GM23338 (cell line): ENCODE measurements around the gene ELMO2. TPM values are rescaled to one million over a fixed set of nuclear protein-coding genes. Genes with fewer than 3 reads are reported as not detected.

Source experiments
- ATAC-seq: fragments of 200-7000 bp; cut with Tn5 transposase; 3 replicates; pipeline ENCODE4 v1.9.1; 2020
- DNase-seq: peaks from one replicate; pipeline ENCODE4 v3.0.0-alpha.2; 2015; ENCODE audit warnings: low spot score
- H2AFZ ChIP-seq: fragments of 200-600 bp; sonication (generic); 2 replicates; pipeline ENCODE4 v1.8.0; 2016; ENCODE audit warnings: antibody characterized with exemption, mild to moderate bottlenecking, moderate library complexity
- H3F3A ChIP-seq: fragments of 200-600 bp; sonication (generic); replicated peaks from 2 replicates; pipeline ENCODE4 v1.8.0; 2017; ENCODE audit warnings: antibody characterized with exemption, mixed run types, low read depth
- H3K27ac ChIP-seq: fragments of 200-600 bp; sonication (generic); 2 replicates; pipeline ENCODE4 v1.6.1; 2016; ENCODE audit warnings: low read depth
- H3K27me3 ChIP-seq: fragments of 200-600 bp; sonication (generic); 2 replicates; pipeline ENCODE4 v1.8.0; 2016; ENCODE audit warnings: mild to moderate bottlenecking, mixed run types, moderate library complexity; ENCODE audit not compliant: insufficient read depth
- H3K36me3 ChIP-seq: fragments of 200-600 bp; sonication (generic); 2 replicates; pipeline ENCODE4 v1.8.0; 2016; ENCODE audit warnings: mild to moderate bottlenecking; ENCODE audit not compliant: insufficient read depth
- H3K4me1 ChIP-seq: fragments of 200-600 bp; sonication (generic); 2 replicates; pipeline ENCODE4 v1.8.0; 2016; ENCODE audit warnings: mild to moderate bottlenecking, moderate library complexity; ENCODE audit not compliant: insufficient read depth
- H3K4me2 ChIP-seq: fragments of 200-600 bp; sonication (generic); 2 replicates; pipeline ENCODE4 v1.7.1; 2017; ENCODE audit warnings: mixed run types
- H3K4me3 ChIP-seq: fragments of 200-600 bp; sonication (generic); 2 replicates; pipeline ENCODE4 v1.6.1; 2016; ENCODE audit warnings: mixed run types
- H3K79me2 ChIP-seq: fragments of 200-600 bp; sonication (generic); replicated peaks from 2 replicates; pipeline ENCODE4 v1.8.0; 2017; ENCODE audit warnings: mild to moderate bottlenecking; ENCODE audit not compliant: insufficient read depth
- H3K9me2 ChIP-seq: fragments of 200-600 bp; sonication (generic); 2 replicates; pipeline ENCODE4 v1.8.0; 2017; ENCODE audit not compliant: insufficient read depth
- H4K20me1 ChIP-seq: fragments of 200-600 bp; sonication (generic); replicated peaks from 2 replicates; pipeline ENCODE4 v1.8.0; 2017; ENCODE audit warnings: mild to moderate bottlenecking; ENCODE audit not compliant: insufficient read depth
- H3K27ac Mint-ChIP-seq: 2 replicates; pipeline ENCODE4 v1.8.0; 2020; ENCODE audit warnings: inconsistent platforms, mild to moderate bottlenecking, moderate library complexity, mixed read lengths
- H3K27me3 Mint-ChIP-seq: 3 replicates; pipeline ENCODE4 v1.8.0; 2022; ENCODE audit warnings: low read depth, mild to moderate bottlenecking, moderate library complexity, mixed read lengths, inconsistent platforms; ENCODE audit not compliant: insufficient read depth, poor library complexity
- H3K36me3 Mint-ChIP-seq: 3 replicates; pipeline ENCODE4 v1.8.0; 2021; ENCODE audit warnings: low read depth, mild to moderate bottlenecking, inconsistent platforms, moderate library complexity, mixed read lengths
- H3K4me1 Mint-ChIP-seq: 3 replicates; pipeline ENCODE4 v1.8.0; 2020; ENCODE audit warnings: mild to moderate bottlenecking, inconsistent platforms, mixed read lengths
- H3K4me3 Mint-ChIP-seq: 3 replicates; pipeline ENCODE4 v1.8.0; 2021; ENCODE audit warnings: moderate library complexity, mild to moderate bottlenecking, inconsistent platforms, mixed read lengths
- H3K9me3 Mint-ChIP-seq: 3 replicates; pipeline ENCODE4 v1.8.0; 2020; ENCODE audit warnings: moderate library complexity, mild to moderate bottlenecking, inconsistent platforms, mixed read lengths
- CREB1 ChIP-seq: fragments of 250-450 bp; sonication (Bioruptor Pico); IDR thresholded peaks from 2 replicates; pipeline ENCODE4 v1.5.0; 2020; ENCODE audit warnings: low read depth, mild to moderate bottlenecking, moderate library complexity
- CTCF ChIP-seq, 2 experiments: fragments of 200-600 bp in 1 of 2; sonication (generic) in 1 of 2; conservative IDR thresholded peaks; 2 replicates each; pipeline versions ENCODE4 v1.5.1 to v1.6.1; 2016 to 2017; ENCODE audit warnings: antibody characterized with exemption in 2 of 2, low read depth in 2 of 2, mild to moderate bottlenecking in 2 of 2, moderate library complexity in 1 of 2
- ETS1 ChIP-seq: IDR thresholded peaks from 2 replicates; pipeline ENCODE4 v1.6.1; 2016; ENCODE audit warnings: antibody characterized with exemption
- EZH2 ChIP-seq: fragments of 200-600 bp; sonication (generic); IDR thresholded peaks from one replicate; pipeline ENCODE4 v1.8.0; 2017; ENCODE audit warnings: antibody characterized with exemption, mild to moderate bottlenecking, low read depth; ENCODE audit not compliant: unreplicated experiment
- EZH2phosphoT487 ChIP-seq: fragments of 200-600 bp; sonication (generic); IDR thresholded peaks from one replicate; pipeline ENCODE4 v1.8.1; 2018; ENCODE audit warnings: antibody characterized with exemption; ENCODE audit not compliant: unreplicated experiment
- JUNB ChIP-seq: IDR thresholded peaks from one replicate; pipeline ENCODE4 v1.6.1; 2016; ENCODE audit warnings: antibody characterized with exemption; ENCODE audit not compliant: unreplicated experiment
- NANOG ChIP-seq: IDR thresholded peaks from 2 replicates; pipeline ENCODE4 v1.6.1; 2016; ENCODE audit warnings: antibody characterized with exemption, borderline replicate concordance
- POLR2AphosphoS5 ChIP-seq: IDR thresholded peaks from 2 replicates; pipeline ENCODE4 v1.6.1; 2016; ENCODE audit warnings: antibody characterized with exemption, low read depth
- REST ChIP-seq: IDR thresholded peaks from one replicate; pipeline ENCODE4 v1.6.1; 2018; ENCODE audit warnings: antibody characterized with exemption; ENCODE audit not compliant: unreplicated experiment
- STAT1 ChIP-seq: IDR thresholded peaks from one replicate; pipeline ENCODE4 v1.6.1; 2016; ENCODE audit warnings: antibody characterized with exemption; ENCODE audit not compliant: unreplicated experiment
- ZNF114 ChIP-seq: fragments of 250-450 bp; sonication (Bioruptor Pico); IDR thresholded peaks from 2 replicates; pipeline ENCODE4 v1.5.0; 2020; ENCODE audit warnings: mild to moderate bottlenecking, moderate library complexity
- ZNF462 ChIP-seq: fragments of 250-450 bp; sonication (Bioruptor Pico); IDR thresholded peaks from 2 replicates; pipeline ENCODE4 v1.5.0; 2020; ENCODE audit warnings: mild to moderate bottlenecking, moderate library complexity
- polyA plus RNA-seq: library from polyadenylated mRNA; unstranded; fragments of >200 nt; fragmentation: Nextera tagmentation; extraction: Ambion mirVana; gene quantifications from 2 replicates; pipeline ENCODE4 v1.2.1, GENCODE V29; 2016
- total RNA-seq: library from RNA; depleted of rRNA; stranded (reverse); fragments of >200 nt; shearing (Covaris generic); gene quantifications from 2 replicates; pipeline ENCODE4 v1.2.3, GENCODE V29; 2014

Gene ELMO2
- total and polyA plus RNA-seq, 2 experiments from 2014 or later = 15.1 to 44.1 TPM

- no peak for TF ChIP-seq ETS1
These were observed 10.0 kb upstream of the ELMO2 start (continued) for GRCh38 chr20:46416421-46416820.

- DNase-seq (no peak), ATAC-seq (no peak)
- Histone ChIP-seq H3K4me1 (0 out of 2 replicates have a peak, but pooled peaks cover under 1% of the 10 kb centered on the region), H3F3A (no peaks in the 10 kb centered on the region), H3K36me3 (no peaks in the 10 kb centered on the region), H3K9me2 (no peaks in the 10 kb centered on the region), H3K27ac (no peak overlapping the region), H3K4me2 (no peak overlapping the region), H4K20me1 (no peaks in the 10 kb centered on the region; the same call in 1 of the 2 replicates), H3K4me3 (no peak overlapping the region), H3K27me3 (no peaks in the 10 kb centered on the region), H3K79me2 (no peaks in the 10 kb centered on the region), H2AFZ (no peak overlapping the region)
- Mint-ChIP-seq H3K4me1 (peaks cover 2% of the 10 kb centered on the region; the same call in 1 of the 3 replicates), H3K36me3 (no peaks in the 10 kb centered on the region), H3K27ac (no peak overlapping the region), H3K9me3 (no peaks in the 10 kb centered on the region), H3K27me3 (peaks cover 3% of the 10 kb centered on the region), H3K4me3 (no peak overlapping the region)
- TF ChIP-seq NANOG (no peak), POLR2AphosphoS5 (no peak), CREB1 (CRISPR knock-in tag) (no peak), REST (no peak), EZH2 (no peak), ZNF114 (no peak), ZNF462 (no peak), JUNB (no peak), ETS1 (no peak), STAT1 (no peak), CTCF (conservative IDR thresholded peaks at IDR 0.05; ENCODE audit: low read depth in 2 of 2) (no peak), EZH2phosphoT487 (no peak)
These were observed 9.4 kb upstream of the ELMO2 start for GRCh38 chr20:46415773-46416172.
